ENCODE results near the gene GAREM1. TPM values are rescaled to one million over a fixed set of nuclear protein-coding genes. Genes with fewer than 3 reads are reported as not detected.

Gene GAREM1
- total RNA-seq, 2 experiments from 2014 or later = not detected

GRCh38 chr18:32373505-32373904 lies 97.2 kb downstream of the GAREM1 start:
- Mint-ChIP-seq H3K4me3 (no peak overlapping the region), H3K36me3 (no peaks in the 10 kb centered on the region), H3K9me3 (no peaks in the 10 kb centered on the region)

DNA sequence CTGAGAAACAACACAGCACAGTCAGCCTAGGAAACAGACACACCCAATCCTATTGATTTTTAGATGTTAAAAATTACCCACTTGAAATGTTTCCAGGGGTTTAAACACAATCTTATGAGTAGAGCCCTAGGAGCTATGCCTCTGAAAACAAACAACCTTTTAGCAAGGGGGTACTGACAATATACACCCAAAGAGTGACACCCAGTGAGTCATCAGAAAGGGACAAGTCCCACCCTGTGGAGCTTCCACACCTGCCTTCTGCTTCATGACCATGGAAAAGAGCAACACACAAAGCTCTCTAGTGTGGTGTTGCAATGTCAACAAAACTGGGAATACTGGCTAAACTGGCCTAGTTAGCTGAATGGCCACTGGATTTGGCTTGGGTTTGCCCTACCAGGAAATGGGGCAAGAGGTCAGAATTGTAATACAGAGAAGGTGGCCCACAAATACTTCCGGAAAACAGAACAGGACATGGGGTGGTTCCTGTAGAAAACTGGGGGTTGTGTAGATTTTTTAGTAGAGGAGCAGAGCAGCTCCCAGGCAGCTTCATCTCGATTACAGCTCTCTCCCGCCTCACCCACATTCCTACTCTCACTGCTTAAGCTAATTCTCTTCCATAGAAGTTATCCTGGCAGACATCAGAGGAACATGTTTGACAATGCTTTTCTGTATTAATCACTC lies 98.2 kb downstream of the GAREM1 start:
- Mint-ChIP-seq H3K27me3 (peaks cover 4% of the 10 kb centered on the region), H3K27ac (no peak overlapping the region), H3K4me3 (no peak overlapping the region), H3K9me3 (no peaks in the 10 kb centered on the region), H3K4me1 (no peaks in the 10 kb centered on the region), H3K36me3 (no peaks in the 10 kb centered on the region)
- DNase-seq = no peak

More at GRCh38 chr18:32373505-32373904, 97.2 kb downstream of the GAREM1 start:
- Mint-ChIP-seq H3K27ac (no peak overlapping the region), H3K4me1 (no peaks in the 10 kb centered on the region), H3K27me3 (peaks cover 4% of the 10 kb centered on the region)
- DNase-seq = no peak

DNA sequence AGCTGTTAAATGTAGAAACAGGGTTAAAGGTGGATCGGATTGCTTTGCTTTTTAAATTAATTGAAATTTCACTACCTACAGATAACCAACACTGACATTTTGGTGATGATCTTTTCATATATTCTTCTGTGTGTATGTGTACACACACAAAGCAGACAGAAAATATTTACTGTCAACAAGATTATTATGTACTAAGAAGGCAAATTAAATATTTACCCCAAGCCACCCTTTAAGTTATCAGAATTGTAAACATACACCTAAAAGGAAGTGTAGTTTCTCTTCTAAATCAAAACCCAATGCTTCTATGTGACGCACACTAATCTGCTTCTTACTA lies 98.7 kb downstream of the GAREM1 start:
- H3K4me3 Mint-ChIP-seq = no peak overlapping the region
- H3K9me3 Mint-ChIP-seq = no peaks in the 10 kb centered on the region
- no peak for DNase-seq
- H3K36me3 Mint-ChIP-seq = no peaks in the 10 kb centered on the region
- no peaks in the 10 kb centered on the region for H3K4me1 Mint-ChIP-seq
- peaks cover 4% of the 10 kb centered on the region for H3K27me3 Mint-ChIP-seq
- H3K27ac Mint-ChIP-seq = no peak overlapping the region

- Mint-ChIP-seq H3K4me1 (no peaks in the 10 kb centered on the region), H3K4me3 (no peak overlapping the region), H3K36me3 (no peaks in the 10 kb centered on the region), H3K27ac (no peak overlapping the region), H3K9me3 (no peaks in the 10 kb centered on the region), H3K27me3 (peaks cover 3% of the 10 kb centered on the region)
- no peak for DNase-seq
Measured at GRCh38 chr18:32371384-32371783, 99.3 kb downstream of the GAREM1 start.

GRCh38 chr18:32368991-32369390 lies 101.7 kb downstream of the GAREM1 start:
- Mint-ChIP-seq H3K4me1 (no peaks in the 10 kb centered on the region), H3K27ac (no peak overlapping the region), H3K9me3 (no peaks in the 10 kb centered on the region), H3K36me3 (no peaks in the 10 kb centered on the region), H3K27me3 (peaks cover 8% of the 10 kb centered on the region), H3K4me3 (no peak overlapping the region)
- DNase-seq = no peak

- Mint-ChIP-seq H3K4me3 (no peak overlapping the region), H3K9me3 (no peaks in the 10 kb centered on the region), H3K4me1 (no peaks in the 10 kb centered on the region), H3K27ac (no peak overlapping the region), H3K36me3 (no peaks in the 10 kb centered on the region), H3K27me3 (peaks cover 8% of the 10 kb centered on the region)
- DNase-seq = no peak
Measured at GRCh38 chr18:32368170-32368569, 102.5 kb downstream of the GAREM1 start.

DNA sequence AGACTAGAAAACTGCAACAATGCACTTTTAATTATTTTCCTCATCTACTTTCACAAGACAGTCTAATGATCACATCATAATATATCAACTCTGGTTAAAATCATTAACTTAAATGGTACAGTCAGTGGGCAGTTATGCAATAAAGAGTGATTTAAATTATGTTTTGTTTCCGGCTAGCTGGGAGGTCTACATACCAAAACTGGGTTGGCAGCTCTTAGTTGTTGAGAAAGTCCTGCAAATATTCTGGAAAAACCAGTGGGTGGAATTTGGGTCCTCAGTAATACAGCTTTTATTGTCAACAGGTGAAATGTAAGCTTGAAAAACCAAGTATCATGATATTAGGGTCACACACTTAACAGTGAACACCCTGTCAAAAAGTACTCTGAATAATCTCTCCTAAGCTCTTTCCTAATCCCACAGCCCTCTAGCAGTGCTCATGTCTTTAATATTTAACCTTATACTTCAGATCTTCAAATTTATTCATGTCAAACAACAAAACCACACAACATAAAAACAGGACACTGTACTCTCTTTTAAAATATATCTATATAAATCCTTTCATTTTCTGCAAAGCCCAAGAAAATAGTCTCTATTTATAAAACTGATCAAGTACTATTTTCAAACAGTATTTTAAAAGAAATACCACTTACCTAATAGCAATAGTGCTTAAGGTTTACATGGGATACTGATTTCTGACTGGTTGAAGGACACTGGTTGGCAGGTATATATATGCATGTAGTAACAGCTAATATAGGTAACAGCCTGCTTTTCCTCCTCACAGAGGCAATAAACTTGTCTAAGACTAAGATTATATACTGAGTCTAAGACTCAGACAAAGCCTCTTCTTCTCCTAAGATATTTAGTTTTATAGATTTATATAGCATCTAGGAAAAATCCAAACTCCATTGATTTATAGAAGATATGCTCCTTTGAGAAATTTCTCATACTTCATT lies 103.8 kb downstream of the GAREM1 start:
- H3K4me1 Mint-ChIP-seq = no peaks in the 10 kb centered on the region
- H3K27me3 Mint-ChIP-seq = peaks cover 8% of the 10 kb centered on the region
- no peaks in the 10 kb centered on the region for H3K9me3 Mint-ChIP-seq
- DNase-seq = no peak
- no peaks in the 10 kb centered on the region for H3K36me3 Mint-ChIP-seq
- H3K27ac Mint-ChIP-seq = no peak overlapping the region
- H3K4me3 Mint-ChIP-seq = no peak overlapping the region

- H3K27me3 Mint-ChIP-seq = peaks cover 13% of the 10 kb centered on the region
- DNase-seq = no peak
- no peak overlapping the region for H3K4me3 Mint-ChIP-seq
- no peaks in the 10 kb centered on the region for H3K36me3 Mint-ChIP-seq
- H3K4me1 Mint-ChIP-seq = no peaks in the 10 kb centered on the region
- no peaks in the 10 kb centered on the region for H3K9me3 Mint-ChIP-seq
- H3K27ac Mint-ChIP-seq = no peak overlapping the region
Measured at GRCh38 chr18:32362484-32362883, 108.2 kb downstream of the GAREM1 start.

DNA sequence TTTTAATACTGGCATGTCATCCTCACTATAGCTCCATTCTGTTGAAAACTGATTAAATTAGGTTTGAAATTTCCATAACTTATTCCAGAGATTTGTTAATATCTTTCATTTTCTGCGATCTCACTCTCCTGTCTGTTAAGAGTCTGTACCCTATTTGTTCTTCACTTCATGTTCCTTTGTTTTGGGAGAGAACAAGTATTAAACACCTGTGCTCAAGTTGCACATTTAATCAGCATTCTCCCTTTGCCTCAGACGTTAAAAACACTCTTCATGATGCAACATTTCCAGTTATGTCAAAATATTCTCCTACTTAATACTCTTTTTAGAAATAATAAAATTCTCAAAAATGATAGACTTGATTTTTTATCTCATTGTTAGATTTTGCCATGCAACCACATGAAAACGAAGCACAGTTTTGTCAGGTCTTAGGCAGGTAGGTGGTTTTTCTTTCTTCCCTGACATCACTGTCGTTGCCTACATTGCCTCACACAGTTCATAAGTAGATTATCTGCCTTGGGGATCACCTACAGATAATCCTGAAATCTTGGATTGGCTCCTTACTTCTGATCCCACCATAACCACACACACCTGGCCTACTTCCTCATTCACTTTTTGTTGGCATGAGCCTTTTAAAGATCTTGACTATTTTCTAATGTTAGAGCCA lies 109.9 kb downstream of the GAREM1 start:
- Mint-ChIP-seq H3K9me3 (no peaks in the 10 kb centered on the region), H3K27me3 (peaks cover 13% of the 10 kb centered on the region), H3K27ac (no peak overlapping the region), H3K4me3 (no peak overlapping the region), H3K4me1 (no peaks in the 10 kb centered on the region), H3K36me3 (no peaks in the 10 kb centered on the region)
- DNase-seq = no peak

DNA sequence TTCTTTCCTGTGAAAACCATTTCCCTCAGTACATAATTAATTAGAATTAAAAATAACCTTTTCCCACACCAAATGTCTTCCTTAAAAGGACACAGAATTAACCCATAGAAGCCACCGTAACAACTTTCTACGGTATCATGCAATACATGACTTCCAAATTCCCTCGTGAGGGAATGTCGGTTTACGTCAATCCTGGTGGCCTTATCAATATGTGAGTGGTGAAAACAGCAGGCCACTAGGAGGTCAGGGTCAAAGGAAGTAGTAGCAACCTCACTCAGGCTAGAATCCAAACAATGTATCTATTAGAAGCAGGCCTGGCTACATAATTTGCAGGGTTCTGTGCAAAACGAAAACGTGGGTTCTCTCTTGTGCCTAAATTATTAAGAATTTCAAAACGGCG lies 112.2 kb downstream of the GAREM1 start:
- no peak for DNase-seq
- Mint-ChIP-seq H3K27me3 (peaks cover 5% of the 10 kb centered on the region), H3K27ac (no peak overlapping the region)

DNA sequence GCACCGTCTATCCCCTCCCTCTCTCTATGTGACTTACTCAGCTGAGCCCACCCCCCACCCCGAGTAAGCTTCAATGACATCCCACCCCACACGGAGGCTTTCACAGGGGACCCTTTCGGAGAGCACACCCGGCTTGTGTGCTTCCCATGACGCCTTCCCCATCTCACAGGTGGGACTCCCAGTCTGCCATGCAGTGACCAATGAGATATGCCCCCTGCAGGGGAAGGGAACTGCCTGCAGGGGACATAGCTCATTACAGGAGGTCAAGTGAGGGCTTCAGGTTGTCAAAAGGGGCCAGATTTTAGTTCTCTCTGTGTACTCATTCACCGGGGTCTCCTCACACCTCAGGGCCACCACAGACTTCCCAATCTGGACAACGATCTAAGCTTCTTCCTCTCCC lies 112.6 kb downstream of the GAREM1 start:
- H3K27me3 Mint-ChIP-seq = peaks cover 5% of the 10 kb centered on the region
- H3K9me3 Mint-ChIP-seq = no peaks in the 10 kb centered on the region
- no peaks in the 10 kb centered on the region for H3K4me1 Mint-ChIP-seq
- no peak overlapping the region for H3K4me3 Mint-ChIP-seq
- H3K36me3 Mint-ChIP-seq = no peaks in the 10 kb centered on the region
- no peak overlapping the region for H3K27ac Mint-ChIP-seq
- DNase-seq = no peak

More for the DNA sequence above, 112.2 kb downstream of the GAREM1 start:
- no peaks in the 10 kb centered on the region for H3K9me3 Mint-ChIP-seq
- H3K36me3 Mint-ChIP-seq = no peaks in the 10 kb centered on the region
- H3K4me3 Mint-ChIP-seq = no peak overlapping the region
- H3K4me1 Mint-ChIP-seq = no peaks in the 10 kb centered on the region

DNA sequence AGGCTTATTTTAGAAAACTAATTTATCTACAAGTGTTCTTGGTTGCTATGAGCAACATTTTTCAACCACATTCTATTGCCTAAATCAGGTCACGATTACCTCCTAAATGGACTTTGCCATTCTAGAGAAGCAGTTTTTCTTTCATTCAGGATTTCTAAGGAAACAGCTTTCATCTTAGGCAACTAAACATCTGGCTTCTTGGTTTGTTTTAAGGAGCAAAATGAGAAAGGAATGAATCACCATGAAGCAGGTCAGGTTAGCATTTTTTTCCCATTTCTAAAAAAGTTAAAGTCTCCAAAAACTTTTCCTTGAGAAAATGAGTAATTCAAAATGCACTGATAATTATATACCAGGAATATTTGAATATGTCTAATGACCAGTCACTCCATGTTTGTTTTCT lies 114.8 kb downstream of the GAREM1 start:
- Mint-ChIP-seq H3K27me3 (peaks cover 8% of the 10 kb centered on the region), H3K4me1 (no peaks in the 10 kb centered on the region)

GRCh38 chr18:32354518-32354917 lies 116.2 kb downstream of the GAREM1 start:
- Mint-ChIP-seq H3K27me3 (peaks cover 8% of the 10 kb centered on the region), H3K36me3 (no peaks in the 10 kb centered on the region)

More for the DNA sequence above, 114.8 kb downstream of the GAREM1 start:
- Mint-ChIP-seq H3K27ac (no peak overlapping the region), H3K4me3 (no peak overlapping the region), H3K36me3 (no peaks in the 10 kb centered on the region), H3K9me3 (no peaks in the 10 kb centered on the region)
- no peak for DNase-seq

GRCh38 chr18:32353257-32353656 lies 117.4 kb downstream of the GAREM1 start:
- Mint-ChIP-seq H3K27me3 (peaks cover 7% of the 10 kb centered on the region), H3K4me1 (peaks cover 3% of the 10 kb centered on the region), H3K36me3 (no peaks in the 10 kb centered on the region), H3K9me3 (no peaks in the 10 kb centered on the region), H3K4me3 (no peak overlapping the region), H3K27ac (no peak overlapping the region)
- no peak for DNase-seq

More at GRCh38 chr18:32354518-32354917, 116.2 kb downstream of the GAREM1 start:
- peaks cover 3% of the 10 kb centered on the region for H3K4me1 Mint-ChIP-seq
- no peak for DNase-seq
- H3K27ac Mint-ChIP-seq = no peak overlapping the region
- no peak overlapping the region for H3K4me3 Mint-ChIP-seq
- no peaks in the 10 kb centered on the region for H3K9me3 Mint-ChIP-seq

DNA sequence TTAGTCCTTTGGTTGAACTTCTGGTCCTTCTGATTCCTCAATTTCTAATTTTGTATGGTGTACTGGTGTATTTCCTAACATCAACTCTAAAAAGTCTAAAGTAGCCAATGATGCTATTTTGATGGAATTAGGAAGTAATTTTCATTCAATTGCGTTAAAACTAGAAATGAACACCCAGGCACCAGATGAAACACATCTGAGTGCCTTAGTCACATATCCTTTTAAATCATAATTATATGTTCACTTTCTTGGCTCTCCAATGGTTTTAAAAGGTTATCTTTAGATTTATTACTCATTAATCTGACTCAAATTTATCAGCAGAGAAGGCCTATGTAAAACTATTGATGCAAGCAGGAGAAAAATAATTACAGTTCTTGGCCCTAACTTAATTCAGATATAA lies 119.7 kb downstream of the GAREM1 start:
- H3K4me1 Mint-ChIP-seq = peaks cover 3% of the 10 kb centered on the region
- no peak overlapping the region for H3K4me3 Mint-ChIP-seq

More for the DNA sequence above, 119.7 kb downstream of the GAREM1 start:
- DNase-seq = no peak
- H3K27ac Mint-ChIP-seq = no peak overlapping the region
- peaks cover 6% of the 10 kb centered on the region for H3K27me3 Mint-ChIP-seq
- H3K36me3 Mint-ChIP-seq = no peaks in the 10 kb centered on the region
- no peaks in the 10 kb centered on the region for H3K9me3 Mint-ChIP-seq

All from activated naive CD8-positive, alpha-beta T cell treated with anti-CD3 and anti-CD28 coated beads for 36 hours (primary cell).